SK-N-MC (cell line): ENCODE results near the gene NALCN.

Source experiments
- DNase-seq: peaks from one replicate; pipeline ENCODE4 v3.0.0-alpha.2; 2011; ENCODE audit warnings: low read depth, low spot score
- H3K27ac ChIP-seq: fragments of 200-600 bp; sonication (generic); 2 replicates; pipeline ENCODE4 v1.5.1; 2016; ENCODE audit warnings: mixed run types
- H3K36me3 ChIP-seq: fragments of 200-600 bp; sonication (generic); 2 replicates; pipeline ENCODE4 v1.6.1; 2017; ENCODE audit warnings: antibody characterized with exemption, low read length, mixed read lengths; ENCODE audit not compliant: insufficient read depth
- H3K4me3 ChIP-seq: fragments of 200-600 bp; sonication (generic); 2 replicates; pipeline ENCODE4 v1.5.1; 2016
- H3K9ac ChIP-seq: fragments of 200-600 bp; sonication (generic); 2 replicates; pipeline ENCODE4 v1.8.0; 2017; ENCODE audit warnings: mixed run types, mixed read lengths; ENCODE audit not compliant: insufficient read length
- H3K9me3 ChIP-seq: fragments of 200-600 bp; sonication (generic); 2 replicates; pipeline ENCODE4 v1.6.1; 2017; ENCODE audit warnings: low read depth, mild to moderate bottlenecking, antibody characterized with exemption, low read length, moderate library complexity, mixed read lengths
- EZH2 ChIP-seq: fragments of 200-600 bp; sonication (generic); IDR thresholded peaks from one replicate; pipeline ENCODE4 v1.6.1; 2017; ENCODE audit warnings: antibody characterized with exemption
- FOXP2 ChIP-seq: optimal IDR thresholded peaks from 2 replicates; pipeline ENCODE3; 2011; ENCODE audit warnings: mild to moderate bottlenecking, moderate library complexity; ENCODE audit not compliant: insufficient read depth; ENCODE audit errors: extremely low read length, control extremely low read depth
- POLR2AphosphoS5 ChIP-seq: IDR thresholded peaks from 2 replicates; pipeline ENCODE4 v1.6.1; 2012; ENCODE audit warnings: mild to moderate bottlenecking, low read depth, low read length, borderline replicate concordance

Gene NALCN

GRCh38 chr13:101230271-101230890, 185.9 kb downstream of the NALCN start:
- Histone ChIP-seq H3K36me3 (no peaks in the 10 kb centered on the region), H3K9ac (no peak overlapping the region), H3K27ac (no peak overlapping the region), H3K9me3 (no peaks in the 10 kb centered on the region), H3K4me3 (no peak overlapping the region)
- DNase-seq = no peak
- TF ChIP-seq FOXP2 (no peak), POLR2AphosphoS5 (no peak), EZH2 (no peak)

GRCh38 chr13:101219609-101220265, 196.6 kb downstream of the NALCN start:
- Histone ChIP-seq H3K36me3 (no peaks in the 10 kb centered on the region), H3K9ac (no peak overlapping the region), H3K27ac (no peak overlapping the region), H3K4me3 (no peak overlapping the region), H3K9me3 (no peaks in the 10 kb centered on the region)
- no peak for DNase-seq
- TF ChIP-seq EZH2 (no peak), POLR2AphosphoS5 (no peak), FOXP2 (no peak)

- Histone ChIP-seq H3K9me3 (no peaks in the 10 kb centered on the region), H3K27ac (no peak overlapping the region), H3K9ac (no peak overlapping the region), H3K4me3 (no peak overlapping the region), H3K36me3 (no peaks in the 10 kb centered on the region)
- no peak for TF ChIP-seq POLR2AphosphoS5
- TF ChIP-seq EZH2 = no peak
- TF ChIP-seq FOXP2 = no peak
- no peak for DNase-seq
Measured at GRCh38 chr13:101218484-101218883, 197.8 kb downstream of the NALCN start.

- Histone ChIP-seq H3K9me3 (no peaks in the 10 kb centered on the region), H3K27ac (no peak overlapping the region), H3K36me3 (no peaks in the 10 kb centered on the region), H3K9ac (no peak overlapping the region), H3K4me3 (no peak overlapping the region)
- no peak for DNase-seq
- TF ChIP-seq FOXP2 = no peak
Measured at GRCh38 chr13:101217086-101217485, 199.2 kb downstream of the NALCN start.

- H3K9ac ChIP-seq = no peak overlapping the region
- H3K4me3 ChIP-seq = no peak overlapping the region
- no peaks in the 10 kb centered on the region for H3K36me3 ChIP-seq
- H3K9me3 ChIP-seq = no peaks in the 10 kb centered on the region
- no peak overlapping the region for H3K27ac ChIP-seq
- TF ChIP-seq EZH2 (no peak), FOXP2 (no peak), POLR2AphosphoS5 (no peak)
- DNase-seq = no peak
Measured at GRCh38 chr13:101211261-101211660, 205.0 kb downstream of the NALCN start.

GRCh38 chr13:101210774-101211173, 205.5 kb downstream of the NALCN start:
- DNase-seq = no peak
- H3K4me3 ChIP-seq = no peak overlapping the region
- H3K9me3 ChIP-seq = no peaks in the 10 kb centered on the region
- no peak overlapping the region for H3K9ac ChIP-seq
- no peaks in the 10 kb centered on the region for H3K36me3 ChIP-seq
- H3K27ac ChIP-seq = no peak overlapping the region
- TF ChIP-seq POLR2AphosphoS5 (no peak), EZH2 (no peak), FOXP2 (no peak)

GRCh38 chr13:101209206-101209893, 207.0 kb downstream of the NALCN start:
- Histone ChIP-seq H3K4me3 (no peak overlapping the region), H3K27ac (no peak overlapping the region), H3K9me3 (no peaks in the 10 kb centered on the region), H3K9ac (no peak overlapping the region), H3K36me3 (no peaks in the 10 kb centered on the region)
- TF ChIP-seq FOXP2 (no peak), POLR2AphosphoS5 (no peak), EZH2 (no peak)
- no peak for DNase-seq

- H3K27ac ChIP-seq = no peak overlapping the region
- no peak for TF ChIP-seq POLR2AphosphoS5
- no peak for TF ChIP-seq FOXP2
- no peak for TF ChIP-seq EZH2
Measured at GRCh38 chr13:101205408-101205807, 210.9 kb downstream of the NALCN start.

More at GRCh38 chr13:101205408-101205807, 210.9 kb downstream of the NALCN start:
- Histone ChIP-seq H3K9me3 (no peaks in the 10 kb centered on the region), H3K4me3 (no peak overlapping the region), H3K36me3 (no peaks in the 10 kb centered on the region), H3K9ac (no peak overlapping the region)
- DNase-seq = no peak
